Keratinocyte (primary cell): ENCODE results near the gene TENM4. TPM values are rescaled to one million over a fixed set of nuclear protein-coding genes. Genes with fewer than 3 reads are reported as not detected.

ENCODE experiments used
- DNase-seq: peaks from one replicate; pipeline ENCODE4 v3.0.0-alpha.2; 2011; ENCODE audit warnings: low read depth, missing footprints, low spot score
- FAIRE-seq: peaks from 2 replicates; lab custom pipeline; 2011; peaks lifted over from hg19 to GRCh38; lab: Jason Lieb, UNC
- H2AFZ ChIP-seq: 2 replicates; pipeline ENCODE4 v1.6.0; 2012; ENCODE audit warnings: low read length, control low read depth, inconsistent platforms; ENCODE audit not compliant: control insufficient read depth
- H3K27ac ChIP-seq: 2 replicates; pipeline ENCODE4 v1.5.1; 2011; ENCODE audit warnings: low read length; ENCODE audit not compliant: control insufficient read depth, insufficient read depth
- H3K27me3 ChIP-seq: 3 replicates; pipeline ENCODE4 v1.6.0; 2011; ENCODE audit warnings: low read length; ENCODE audit not compliant: control insufficient read depth, insufficient read depth; ENCODE audit errors: extremely low read depth
- H3K36me3 ChIP-seq, 2 experiments: 2 replicates in 1 of 2; 3 replicates in 1 of 2; pipeline ENCODE4 v1.5.1; 2011; ENCODE audit warnings: low read length in 2 of 2, mild to moderate bottlenecking in 1 of 2; ENCODE audit not compliant: control insufficient read depth in 2 of 2, insufficient read depth in 2 of 2; ENCODE audit errors: extremely low read depth in 1 of 2
- H3K4me1 ChIP-seq: 3 replicates; pipeline ENCODE4 v1.5.1; 2011; ENCODE audit warnings: low read length; ENCODE audit not compliant: control insufficient read depth, insufficient read depth; ENCODE audit errors: extremely low read depth
- H3K4me2 ChIP-seq: 3 replicates; pipeline ENCODE4 v1.6.0; 2011; ENCODE audit warnings: low read depth, low read length; ENCODE audit not compliant: control insufficient read depth, insufficient read depth; ENCODE audit errors: extremely low read depth
- H3K4me3 ChIP-seq, 3 experiments: fragments of 200-600 bp in 1 of 3; sonication (generic) in 1 of 3; 2 replicates in 2 of 3; 3 replicates in 1 of 3; pipeline ENCODE4 v1.5.1; 2011 to 2016; ENCODE audit warnings: low read length in 3 of 3, mild to moderate bottlenecking in 3 of 3, control low read depth in 2 of 3, inconsistent platforms in 1 of 3, low read depth in 1 of 3, mixed read lengths in 1 of 3, mixed run types in 1 of 3, moderate library complexity in 1 of 3; ENCODE audit not compliant: control insufficient read depth in 2 of 3, insufficient read depth in 2 of 3; ENCODE audit errors: extremely low read depth in 1 of 3
- H3K79me2 ChIP-seq: 2 replicates; pipeline ENCODE4 v1.6.0; 2012; ENCODE audit warnings: low read length; ENCODE audit not compliant: control insufficient read depth, insufficient read depth
- H3K9ac ChIP-seq: 3 replicates; pipeline ENCODE4 v1.6.0; 2011; ENCODE audit warnings: low read length; ENCODE audit not compliant: control insufficient read depth, insufficient read depth; ENCODE audit errors: extremely low read depth
- H3K9me1 ChIP-seq: 3 replicates; pipeline ENCODE4 v1.6.0; 2011; ENCODE audit warnings: low read length; ENCODE audit not compliant: control insufficient read depth, insufficient read depth; ENCODE audit errors: extremely low read depth
- H3K9me3 ChIP-seq: 2 replicates; pipeline ENCODE4 v1.5.1; 2012; ENCODE audit warnings: low read depth, low read length; ENCODE audit not compliant: control insufficient read depth
- H4K20me1 ChIP-seq: 3 replicates; pipeline ENCODE4 v1.6.0; 2011; ENCODE audit warnings: low read length; ENCODE audit not compliant: control insufficient read depth, insufficient read depth; ENCODE audit errors: extremely low read depth
- CTCF ChIP-seq, 3 experiments: IDR thresholded peaks in 1 of 3; conservative IDR thresholded peaks in 1 of 3; optimal IDR thresholded peaks in 1 of 3; 2 replicates in 2 of 3; 3 replicates in 1 of 3; pipeline versions ENCODE3 to v1.5.1; 2011; ENCODE audit warnings: low read length in 3 of 3, mild to moderate bottlenecking in 3 of 3, moderate library complexity in 2 of 3, control low read depth in 1 of 3, inconsistent platforms in 1 of 3; ENCODE audit not compliant: insufficient read depth in 2 of 3; ENCODE audit errors: extremely low read depth in 1 of 3
- EZH2 ChIP-seq: IDR thresholded peaks from one replicate; pipeline ENCODE4 v1.6.1; 2012; ENCODE audit warnings: inconsistent platforms, mild to moderate bottlenecking, low read length, moderate library complexity
- dilution Hi-C: fragments of 300-500 bp; cut with MboI; formaldehyde crosslinking; loops from one replicate; pipeline ENCODE4 v1.7.0; 2020; ENCODE audit warnings: low sequenced_read_pairs; ENCODE audit not compliant: extremely low pct_ligation_motif_present
- polyA plus RNA-seq, 5 experiments: library from polyadenylated mRNA; depleted of rRNA in 3 of 5; stranded (reverse) in 3 of 5; stranded (forward) in 1 of 5; unstranded in 1 of 5; fragments of >200 nt; gene quantifications; 1 replicate in 1 of 5; 2 replicates in 3 of 5; 3 replicates in 1 of 5; pipeline versions ENCODE4 v1.2.1 to v1.2.3, GENCODE V29; 2011 to 2012; ENCODE audit warnings: missing spikeins in 2 of 5, low read depth in 1 of 5, low replicate concordance in 1 of 5

TENM4 gene
- polyA plus RNA-seq, 1 donor (not counting 4 experiments of a cell fraction or from before 2014, with no cell fraction given) = 3.5 TPM

GRCh38 chr11:78651136-78651775 lies 789.6 kb downstream of the TENM4 start:
- H3K27ac ChIP-seq = no peak overlapping the region
- no peaks in the 10 kb centered on the region for H3K79me2 ChIP-seq
- no peak overlapping the region for H3K4me2 ChIP-seq
- TF ChIP-seq CTCF (optimal IDR thresholded peaks at IDR 0.05 in 1 of 3, IDR thresholded peaks at IDR 0.05 in 1 of 3, conservative IDR thresholded peaks at IDR 0.05 in 1 of 3; ENCODE audit: extremely low read depth in 1 of 3, insufficient read depth in 2 of 3, low read length in 3 of 3) = no peak
- TF ChIP-seq EZH2 = no peak
- H3K4me1 ChIP-seq = peaks cover 9% of the 10 kb centered on the region
- no peaks in the 10 kb centered on the region for H3K27me3 ChIP-seq
- FAIRE-seq (no peak), DNase-seq (no peak)
- no peaks in the 10 kb centered on the region for H4K20me1 ChIP-seq
- H2AFZ ChIP-seq = no peak overlapping the region
- no peak overlapping the region for H3K9ac ChIP-seq
- H3K9me3 ChIP-seq = no peaks in the 10 kb centered on the region
- peaks cover 0 to 2% of the 10 kb centered on the region in 2 experiments for H3K36me3 ChIP-seq
- H3K4me3 ChIP-seq = no peak overlapping the region
- dilution Hi-C loops = no loop called here
- no peaks in the 10 kb centered on the region for H3K9me1 ChIP-seq

- Histone ChIP-seq H3K4me1 (peaks cover 21% of the 10 kb centered on the region), H3K27ac (no peak overlapping the region), H3K9me1 (no peaks in the 10 kb centered on the region), H3K36me3 (no peaks in the 10 kb centered on the region), H3K79me2 (no peaks in the 10 kb centered on the region), H3K27me3 (no peaks in the 10 kb centered on the region), H2AFZ (no peak overlapping the region), H3K4me2 (no peak overlapping the region), H4K20me1 (no peaks in the 10 kb centered on the region), H3K4me3 (no peak overlapping the region), H3K9me3 (no peaks in the 10 kb centered on the region), H3K9ac (no peak overlapping the region)
- DNase-seq = no peak
- TF ChIP-seq EZH2 = no peak
- TF ChIP-seq CTCF (optimal IDR thresholded peaks at IDR 0.05 in 1 of 3, IDR thresholded peaks at IDR 0.05 in 1 of 3, conservative IDR thresholded peaks at IDR 0.05 in 1 of 3; ENCODE audit: extremely low read depth in 1 of 3, insufficient read depth in 2 of 3, low read length in 3 of 3) = no peak
- dilution Hi-C loops = no loop called here
- no peak for FAIRE-seq
These were observed 791.2 kb downstream of the TENM4 start for GRCh38 chr11:78649361-78650215.
